Nephron progenitor cell (in vitro differentiated cells): ENCODE measurements around the gene CENPM.
A peak's percentile ranks its signal among the peaks of the same experiment; 100 is the strongest.

Source experiments
- DNase-seq: peaks from one replicate; pipeline ENCODE4 v3.0.0; 2021
- H3K27ac Mint-ChIP-seq: 2 replicates; pipeline ENCODE4 v1.8.0; 2021; ENCODE audit warnings: mild to moderate bottlenecking, moderate library complexity, mixed read lengths
- H3K27me3 Mint-ChIP-seq: 2 replicates; pipeline ENCODE4 v1.8.0; 2021; ENCODE audit warnings: mild to moderate bottlenecking, low read depth, mixed read lengths; ENCODE audit not compliant: poor library complexity
- H3K36me3 Mint-ChIP-seq: 2 replicates; pipeline ENCODE4 v1.8.0; 2021; ENCODE audit warnings: low read depth, mixed read lengths
- H3K4me1 Mint-ChIP-seq: 2 replicates; pipeline ENCODE4 v1.8.0; 2021; ENCODE audit warnings: mixed read lengths
- H3K4me3 Mint-ChIP-seq: 2 replicates; pipeline ENCODE4 v1.8.0; 2021; ENCODE audit warnings: mild to moderate bottlenecking, moderate library complexity, mixed read lengths
- H3K9me3 Mint-ChIP-seq: 2 replicates; pipeline ENCODE4 v1.8.0; 2021; ENCODE audit warnings: mild to moderate bottlenecking, moderate library complexity, mixed read lengths
- TF ChIP-seq, protein P1 (sequence below): fragments of 200-600 bp; sonication (generic); IDR thresholded peaks from 2 replicates; pipeline ENCODE4 v1.5.0; 2021; ENCODE audit warnings: antibody characterized with exemption

The CENPM gene

DNA sequence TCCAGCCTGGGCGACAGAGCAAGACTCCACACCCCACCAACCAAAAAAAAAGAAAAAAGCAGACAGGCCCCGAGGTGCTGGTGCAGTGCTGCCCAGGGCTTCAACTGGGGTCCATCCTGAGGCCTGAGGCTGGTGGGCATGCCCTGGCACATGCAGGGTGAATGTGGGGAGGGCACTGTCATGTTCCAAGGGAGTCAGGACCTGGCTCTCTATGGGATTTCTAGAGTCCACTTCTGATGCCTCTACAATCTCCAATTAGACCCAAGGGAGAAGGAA, 10.1 kb downstream of the CENPM start:
- Mint-ChIP-seq H3K4me1 (peaks cover 50% of the 10 kb centered on the region), H3K36me3 (peaks cover 27% of the 10 kb centered on the region)
- TF ChIP-seq, protein P1, sequence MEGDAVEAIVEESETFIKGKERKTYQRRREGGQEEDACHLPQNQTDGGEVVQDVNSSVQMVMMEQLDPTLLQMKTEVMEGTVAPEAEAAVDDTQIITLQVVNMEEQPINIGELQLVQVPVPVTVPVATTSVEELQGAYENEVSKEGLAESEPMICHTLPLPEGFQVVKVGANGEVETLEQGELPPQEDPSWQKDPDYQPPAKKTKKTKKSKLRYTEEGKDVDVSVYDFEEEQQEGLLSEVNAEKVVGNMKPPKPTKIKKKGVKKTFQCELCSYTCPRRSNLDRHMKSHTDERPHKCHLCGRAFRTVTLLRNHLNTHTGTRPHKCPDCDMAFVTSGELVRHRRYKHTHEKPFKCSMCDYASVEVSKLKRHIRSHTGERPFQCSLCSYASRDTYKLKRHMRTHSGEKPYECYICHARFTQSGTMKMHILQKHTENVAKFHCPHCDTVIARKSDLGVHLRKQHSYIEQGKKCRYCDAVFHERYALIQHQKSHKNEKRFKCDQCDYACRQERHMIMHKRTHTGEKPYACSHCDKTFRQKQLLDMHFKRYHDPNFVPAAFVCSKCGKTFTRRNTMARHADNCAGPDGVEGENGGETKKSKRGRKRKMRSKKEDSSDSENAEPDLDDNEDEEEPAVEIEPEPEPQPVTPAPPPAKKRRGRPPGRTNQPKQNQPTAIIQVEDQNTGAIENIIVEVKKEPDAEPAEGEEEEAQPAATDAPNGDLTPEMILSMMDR, result no peak

DNA sequence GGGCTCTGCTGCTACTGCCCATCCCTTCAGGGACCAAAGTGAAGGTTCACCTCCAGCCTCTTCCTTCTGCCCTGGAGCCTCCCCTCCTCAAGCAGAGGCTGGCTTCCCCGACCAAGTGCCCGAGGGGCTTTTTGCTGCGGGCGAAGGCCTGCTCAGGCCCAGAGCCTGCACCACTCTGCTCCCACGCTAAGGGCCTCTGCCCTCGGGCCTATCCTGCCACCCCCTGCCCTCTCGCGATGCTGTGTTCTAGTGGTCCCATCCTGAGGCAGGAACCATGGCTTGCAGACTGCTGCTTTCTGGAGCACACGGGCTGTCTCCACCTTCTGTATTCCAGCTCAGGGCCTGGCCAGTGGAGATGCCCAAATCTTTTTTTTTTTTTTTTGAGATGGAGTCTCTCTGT, 11.4 kb downstream of the CENPM start:
- no peaks in the 10 kb centered on the region for H3K9me3 Mint-ChIP-seq
- DNase-seq, result no peak
- peaks cover 44% of the 10 kb centered on the region for H3K4me1 Mint-ChIP-seq
- H3K27ac Mint-ChIP-seq, result peak overlapping the region; percentile 42
- no peak overlapping the region for H3K4me3 Mint-ChIP-seq
- H3K27me3 Mint-ChIP-seq, result peaks cover 4% of the 10 kb centered on the region
- TF ChIP-seq, protein P1, result no peak
- peaks cover 17% of the 10 kb centered on the region for H3K36me3 Mint-ChIP-seq

More for the DNA sequence above, 10.1 kb downstream of the CENPM start:
- DNase-seq, result no peak
- no peaks in the 10 kb centered on the region for H3K9me3 Mint-ChIP-seq
- no peak overlapping the region for H3K27ac Mint-ChIP-seq
- H3K27me3 Mint-ChIP-seq, result peaks cover 4% of the 10 kb centered on the region
- H3K4me3 Mint-ChIP-seq, result no peak overlapping the region

DNA sequence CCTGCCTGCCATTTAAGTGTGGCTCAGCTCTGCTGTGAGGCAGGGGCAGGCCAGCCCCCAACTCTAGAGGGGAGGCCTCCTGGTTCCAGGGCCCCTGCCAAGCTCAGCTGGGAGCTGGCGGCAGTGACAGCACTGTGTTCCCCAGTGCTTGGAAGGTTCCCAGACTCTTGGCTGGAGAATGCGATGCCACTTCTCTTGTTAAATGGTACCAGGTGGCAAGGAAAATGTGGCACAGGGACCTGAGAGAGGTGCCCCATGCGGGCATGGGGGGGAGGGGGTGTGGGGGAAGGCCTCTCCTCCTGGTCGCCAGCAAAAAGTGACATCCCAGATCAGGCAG, 12.0 kb downstream of the CENPM start:
- no peak overlapping the region for H3K4me3 Mint-ChIP-seq
- H3K36me3 Mint-ChIP-seq, result peaks cover 13% of the 10 kb centered on the region
- peaks cover 40% of the 10 kb centered on the region for H3K4me1 Mint-ChIP-seq
- no peak overlapping the region for H3K27ac Mint-ChIP-seq
- TF ChIP-seq, protein P1, result no peak
- DNase-seq, result no peak
- no peaks in the 10 kb centered on the region for H3K9me3 Mint-ChIP-seq
- H3K27me3 Mint-ChIP-seq, result peaks cover 4% of the 10 kb centered on the region

DNA sequence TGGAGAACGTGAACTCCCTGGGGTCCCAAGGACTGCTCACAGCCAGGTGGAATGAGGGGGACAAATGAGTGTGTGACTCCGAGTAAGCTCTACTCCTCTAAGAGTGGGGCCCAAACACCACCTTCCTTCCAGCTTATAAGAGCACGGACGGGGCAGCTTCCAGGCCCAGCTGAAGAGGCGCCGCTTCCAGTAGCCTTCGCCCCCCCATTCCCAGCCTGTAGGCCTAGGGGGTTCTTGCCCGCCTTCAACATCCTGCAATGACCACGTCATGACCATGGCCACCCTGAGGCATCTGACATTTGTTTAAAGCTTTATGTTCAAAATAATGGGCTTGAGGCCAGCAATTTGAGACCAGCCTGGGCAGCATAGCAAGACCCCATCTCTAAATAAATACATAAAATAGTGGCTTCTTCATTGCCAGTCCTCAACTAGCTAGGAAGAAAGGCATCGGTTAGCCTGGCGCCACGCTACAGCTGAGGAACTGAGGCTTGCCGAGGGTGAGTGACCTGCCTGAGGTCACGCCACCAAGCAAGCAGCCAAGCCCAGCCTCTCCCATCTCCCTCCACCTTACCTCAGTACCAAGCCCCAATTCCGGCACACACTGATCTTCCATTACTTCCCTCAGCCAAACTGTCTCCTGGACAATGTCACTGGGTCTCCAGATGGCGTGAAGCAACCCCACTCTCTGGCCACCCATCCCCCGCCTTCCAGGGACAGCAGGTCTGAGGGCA, 12.5 kb downstream of the CENPM start:
- H3K27ac Mint-ChIP-seq, result peak overlapping the region; percentile 48
- no peak for DNase-seq
- H3K9me3 Mint-ChIP-seq, result no peaks in the 10 kb centered on the region
- TF ChIP-seq, protein P1, result no peak
- H3K36me3 Mint-ChIP-seq, result peaks cover 7% of the 10 kb centered on the region
- peaks cover 37% of the 10 kb centered on the region for H3K4me1 Mint-ChIP-seq
- no peak overlapping the region for H3K4me3 Mint-ChIP-seq
- H3K27me3 Mint-ChIP-seq, result peaks cover 4% of the 10 kb centered on the region

DNA sequence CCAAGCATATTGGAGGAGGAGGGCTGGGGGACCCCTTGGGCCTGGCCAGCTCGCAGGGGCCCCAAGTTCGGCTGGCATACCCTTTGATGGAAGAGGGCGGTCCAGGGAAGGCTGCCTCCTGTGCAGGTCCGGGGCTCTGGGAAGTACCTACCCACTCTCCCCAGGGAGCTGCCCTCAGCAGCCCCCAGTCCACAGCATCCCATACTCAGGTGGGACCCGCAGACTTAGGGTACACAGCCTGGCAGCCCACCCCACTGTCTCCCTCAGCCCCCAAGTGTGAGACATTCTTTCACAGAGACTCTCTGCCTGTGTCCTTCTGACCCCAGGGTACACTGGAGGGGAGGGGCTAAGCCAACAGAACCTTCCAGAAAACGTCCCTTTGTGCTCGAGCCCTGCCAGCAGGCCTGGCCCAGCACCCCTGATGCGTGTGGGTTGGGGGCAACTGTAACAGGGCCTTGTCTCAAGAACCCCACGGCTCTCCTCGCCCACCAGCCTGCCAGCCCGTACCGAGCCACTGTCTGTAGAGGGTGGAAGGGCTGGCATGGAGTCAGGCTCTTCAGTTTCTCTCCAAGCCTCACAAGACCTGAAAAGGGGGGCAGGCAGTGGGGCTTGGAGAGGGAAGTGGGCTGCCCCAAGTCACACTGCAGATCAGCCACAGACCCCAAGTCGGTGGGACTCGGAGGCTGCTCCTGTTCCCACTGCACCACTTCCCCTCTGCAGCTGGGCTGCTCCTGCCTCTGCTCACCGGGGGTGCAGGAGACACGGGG, 13.4 kb downstream of the CENPM start:
- H3K9me3 Mint-ChIP-seq, result no peaks in the 10 kb centered on the region
- no peak for DNase-seq
- H3K36me3 Mint-ChIP-seq, result peaks cover 4% of the 10 kb centered on the region
- H3K4me1 Mint-ChIP-seq, result peaks cover 42% of the 10 kb centered on the region
- TF ChIP-seq, protein P1, result no peak
- no peak overlapping the region for H3K4me3 Mint-ChIP-seq
- H3K27ac Mint-ChIP-seq, result peak overlapping the region; percentile 48
- H3K27me3 Mint-ChIP-seq, result peaks cover 4% of the 10 kb centered on the region

DNA sequence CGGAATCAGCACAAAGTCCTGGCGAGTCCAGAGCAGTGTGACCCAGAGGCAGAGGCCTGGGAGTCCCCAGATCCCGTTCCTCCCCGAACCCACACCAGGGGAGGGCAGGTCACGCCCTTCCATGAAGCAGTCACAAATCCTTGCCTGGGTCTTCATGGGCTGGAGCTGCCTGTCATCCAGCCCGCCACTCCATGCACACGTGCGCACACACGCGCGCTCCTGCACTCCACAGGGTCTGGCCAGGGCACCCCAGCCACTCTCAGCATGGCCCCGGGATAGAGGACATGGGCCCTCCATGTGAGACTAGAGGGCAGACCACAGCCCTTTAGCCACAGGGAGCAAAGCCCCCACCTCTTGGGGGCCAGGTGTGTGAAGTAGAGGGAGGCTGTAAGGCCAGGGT, 14.6 kb downstream of the CENPM start:
- Mint-ChIP-seq H3K4me1 (peaks cover 50% of the 10 kb centered on the region), H3K9me3 (no peaks in the 10 kb centered on the region), H3K27me3 (peaks cover 15% of the 10 kb centered on the region), H3K4me3 (no peak overlapping the region), H3K36me3 (peaks cover 4% of the 10 kb centered on the region), H3K27ac (peak overlapping the region; percentile 64)
- DNase-seq, result no peak
- TF ChIP-seq, protein P1, result no peak
